Cardiac fibroblast (primary cell): ENCODE data around the gene NTN1.

ENCODE experiments used
- DNase-seq, 2 donors: peaks; one replicate each; pipeline versions ENCODE4 v3.0.0 to v3.0.0-alpha.2; 2010; ENCODE audit warnings: low read depth in 2 of 2
- H3K4me3 ChIP-seq, 2 donors: replicated peaks in 1 of 2; 1 replicate in 1 of 2; 2 replicates in 1 of 2; pipeline ENCODE4 v1.5.1; 2011; ENCODE audit warnings: low read depth in 2 of 2, low read length in 2 of 2, mild to moderate bottlenecking in 2 of 2, moderate library complexity in 1 of 2
- CTCF ChIP-seq: IDR thresholded peaks from one replicate; pipeline ENCODE4 v1.5.1; 2011; ENCODE audit warnings: low read depth, mild to moderate bottlenecking, low read length, inconsistent platforms

NTN1 gene

GRCh38 chr17:9177212-9177611 lies 155.9 kb downstream of the NTN1 start:
- no peak for DNase-seq
- no peak overlapping the region for H3K4me3 ChIP-seq
- no peak for TF ChIP-seq CTCF

- H3K4me3 ChIP-seq = no peak overlapping the region
- TF ChIP-seq CTCF = no peak
- DNase-seq = no peak
Measured at GRCh38 chr17:9178319-9178718, 157.0 kb downstream of the NTN1 start.

GRCh38 chr17:9179602-9180001 lies 158.3 kb downstream of the NTN1 start:
- TF ChIP-seq CTCF = no peak
- no peak overlapping the region for H3K4me3 ChIP-seq
- no peak for DNase-seq

- DNase-seq = no peak
Measured at GRCh38 chr17:9181640-9182039, 160.3 kb downstream of the NTN1 start.

GRCh38 chr17:9183306-9183705 lies 162.0 kb downstream of the NTN1 start:
- TF ChIP-seq CTCF = no peak
- DNase-seq = no peak
- H3K4me3 ChIP-seq = no peak overlapping the region

More at GRCh38 chr17:9181640-9182039, 160.3 kb downstream of the NTN1 start:
- TF ChIP-seq CTCF = no peak
- H3K4me3 ChIP-seq = no peak overlapping the region

- no peak for TF ChIP-seq CTCF
- H3K4me3 ChIP-seq = no peak overlapping the region
- no peak for DNase-seq
Measured at GRCh38 chr17:9185142-9185541, 163.8 kb downstream of the NTN1 start.

GRCh38 chr17:9185688-9186284 lies 164.5 kb downstream of the NTN1 start:
- no peak overlapping the region for H3K4me3 ChIP-seq
- no peak for DNase-seq
- TF ChIP-seq CTCF = no peak
